NOMO-1 treated with dmso at 0.1 percent for 144 hours (cell line): ENCODE measurements around the gene HSPA1B.

Experiments used
- DNase-seq: peaks from one replicate; lab custom pipeline; 2025; ENCODE audit not compliant: unreplicated experiment; lab: John Stamatoyannopoulos, UW

Gene HSPA1B

DNA sequence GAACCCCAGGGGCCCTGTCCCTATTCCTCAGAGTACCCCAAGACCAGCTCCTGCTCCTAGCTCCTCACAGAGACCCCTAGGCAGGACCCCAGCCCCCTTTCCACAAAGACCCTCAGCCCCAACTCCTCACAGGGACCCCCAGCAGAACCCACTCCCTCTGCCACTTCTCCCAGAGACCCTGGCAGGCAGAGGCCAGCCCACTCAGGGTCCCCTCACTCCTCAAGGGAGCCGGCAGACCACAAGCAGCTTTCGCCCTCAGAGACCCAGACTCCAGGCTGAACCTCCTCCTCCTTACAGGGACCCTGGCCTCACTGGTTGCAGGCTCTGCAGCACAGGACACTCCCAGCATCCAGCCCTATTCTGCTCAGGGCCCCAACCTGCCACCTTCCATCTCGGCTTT lies 50.7 kb downstream of the HSPA1B start:
- no peak for DNase-seq

DNA sequence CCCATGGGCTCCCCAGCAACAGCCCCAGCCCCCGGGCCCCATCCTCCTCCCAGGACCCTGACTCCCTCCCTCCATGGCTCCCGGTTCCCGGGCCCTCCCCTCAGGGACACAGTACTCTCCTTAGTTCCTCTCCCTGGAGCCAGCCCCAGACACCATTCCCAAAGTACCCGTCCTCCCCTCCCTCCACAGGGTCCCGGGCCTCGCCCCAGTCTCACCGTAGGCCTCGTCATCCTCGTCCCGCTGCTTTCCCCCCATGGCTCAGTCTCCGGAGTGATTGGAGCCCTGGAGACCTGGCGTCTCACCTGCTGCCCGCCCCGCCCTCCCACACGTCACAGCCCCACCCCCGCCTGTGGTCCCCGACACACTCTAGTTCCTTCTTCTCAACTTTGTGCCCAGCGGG lies 51.2 kb downstream of the HSPA1B start, which contains the start of gene SLC44A4:
SLC44A4 (minus strand) TSS at position 272 of the 400 bp plus-strand sequence; CDS start at position 255, 17 bp downstream.
- no peak for DNase-seq

DNA sequence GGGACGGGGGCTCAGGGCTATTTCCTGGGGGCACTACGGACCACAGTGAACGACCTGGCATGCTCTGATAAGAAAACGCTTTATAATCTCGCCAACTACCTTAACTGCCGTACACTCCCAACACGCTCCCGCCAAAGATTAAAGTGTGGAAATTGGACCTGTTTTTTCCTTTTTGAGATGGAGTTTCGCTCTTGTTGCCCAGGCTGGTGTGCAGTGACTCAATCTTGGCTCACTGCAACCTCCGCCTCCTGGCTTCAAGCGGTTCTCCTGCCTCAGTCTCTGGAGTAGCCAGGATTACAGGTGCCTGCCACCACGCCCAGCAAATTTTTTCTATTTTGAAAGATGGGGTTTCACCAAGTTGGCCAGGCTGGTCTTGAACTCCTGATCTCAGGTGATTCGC lies 51.6 kb downstream of the HSPA1B start:
- no peak for DNase-seq
